Prostate gland (tissue), 2 donors: ENCODE data around the gene AGPAT4. TPM values are rescaled to one million over a fixed set of nuclear protein-coding genes. Genes with fewer than 3 reads are reported as not detected.
"Not testable (repeated sequence)": the region's sequence is repeated elsewhere in the genome, so short reads cannot be mapped to it uniquely, and the experiment has no call there.

ENCODE experiments used
- DNase-seq: peaks from one replicate; pipeline ENCODE4 v3.0.0-alpha.2; 2019; ENCODE audit warnings: low spot score
- H3K27ac ChIP-seq, 2 donors: fragments of 200-600 bp; sonication (generic); 2 replicates each; pipeline ENCODE4 v1.5.1; 2017 to 2019
- H3K27me3 ChIP-seq: fragments of 200-600 bp; sonication (generic); replicated peaks from 2 replicates; pipeline ENCODE4 v1.5.1; 2019; ENCODE audit not compliant: insufficient read depth
- H3K36me3 ChIP-seq, 2 donors: fragments of 200-600 bp; sonication (generic); 1 replicate in 1 of 2; 2 replicates in 1 of 2; pipeline versions ENCODE4 v1.5.1 to v1.8.1; 2017 to 2019
- H3K4me1 ChIP-seq: fragments of 200-600 bp; sonication (generic); replicated peaks from 2 replicates; pipeline ENCODE4 v1.5.1; 2019
- H3K4me3 ChIP-seq, 2 donors: fragments of 200-600 bp; sonication (generic); 2 replicates each; pipeline ENCODE4 v1.5.1; 2017 to 2019
- H3K9me3 ChIP-seq: fragments of 200-600 bp; sonication (generic); 2 replicates; pipeline ENCODE4 v1.5.1; 2017
- POLR2A ChIP-seq: fragments of 450-650 bp; IDR thresholded peaks from one replicate; pipeline ENCODE4 v1.6.1; 2016; ENCODE audit warnings: antibody characterized with exemption, mild to moderate bottlenecking
- POLR2AphosphoS5 ChIP-seq: sonication (generic); formaldehyde crosslinking; IDR thresholded peaks from one replicate; pipeline ENCODE4 v1.6.1; 2017; ENCODE audit warnings: antibody characterized with exemption
- WGBS: methylation state at CpG from one replicate; pipeline ENCODE4 v1.1.5; 2018; 5-methylcytosine and 5-hydroxymethylcytosine counted together
- intact Hi-C: fragments of 100-400 bp; cut with DNase I; formaldehyde crosslinking; loops from one replicate; pipeline ENCODE4 v1.14.2; 2022
- total RNA-seq, 2 donors: library from RNA; depleted of rRNA; stranded (reverse); fragments of >200 nt; gene quantifications; one replicate each; pipeline ENCODE4 v1.1.0, GENCODE V29; 2016
- TF ChIP-seq, protein P1 (sequence below), 4 experiments: fragments of 200-600 bp in 2 of 4; fragments of 450-650 bp in 2 of 4; sonication (generic) in 2 of 4; IDR thresholded peaks; 1 replicate in 3 of 4; 2 replicates in 1 of 4; pipeline ENCODE4 v1.5.1; 2016 to 2019; ENCODE audit warnings: antibody characterized with exemption in 4 of 4, mild to moderate bottlenecking in 2 of 4, moderate library complexity in 2 of 4

The AGPAT4 gene
- total RNA-seq, 2 donors from 2014 or later = 1.7 to 4.2 TPM

GRCh38 chr6:161313940-161314509, 40.2 kb upstream of the AGPAT4 start:
- intact Hi-C loops = no loop called here

DNA sequence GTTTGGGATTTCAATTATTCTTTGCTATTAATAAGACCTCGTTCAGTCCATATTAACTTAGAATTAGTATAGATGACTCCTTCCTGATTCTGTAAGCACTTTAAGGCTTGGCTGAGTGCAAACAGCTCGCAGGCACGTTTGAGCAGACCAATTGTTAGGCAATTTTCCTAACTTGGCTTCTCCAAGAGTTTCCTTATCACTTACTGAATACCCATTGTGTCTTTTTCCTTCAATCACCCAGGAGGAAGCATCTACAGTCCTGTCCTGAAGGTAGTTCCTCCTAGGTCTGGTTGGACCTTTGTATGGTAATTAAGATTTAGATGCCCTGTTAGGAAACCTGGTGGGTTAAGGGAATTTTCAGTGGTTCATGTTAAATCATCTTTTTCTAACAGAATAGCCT, 39.6 kb upstream of the AGPAT4 start:
- H3K36me3 ChIP-seq, H3K4me1 ChIP-seq, H3K4me3 ChIP-seq, H3K27ac ChIP-seq, DNase-seq, H3K9me3 ChIP-seq, H3K27me3 ChIP-seq, intact Hi-C loops: not testable (repeated sequence)
- WGBS = 42% methylated on average over 3 of the region's 3 CpGs

More at GRCh38 chr6:161313940-161314509, 40.2 kb upstream of the AGPAT4 start:
- Histone ChIP-seq H3K4me1 (no peaks in the 10 kb centered on the region), H3K27ac (no peak overlapping the region), H3K9me3 (no peaks in the 10 kb centered on the region), H3K27me3 (no peaks in the 10 kb centered on the region), H3K4me3 (no peak overlapping the region), H3K36me3 (no peaks in the 10 kb centered on the region)
- WGBS = 87% methylated on average over 6 of the region's 6 CpGs
- TF ChIP-seq POLR2A (no peak), POLR2AphosphoS5 (no peak)
- TF ChIP-seq, protein P1, sequence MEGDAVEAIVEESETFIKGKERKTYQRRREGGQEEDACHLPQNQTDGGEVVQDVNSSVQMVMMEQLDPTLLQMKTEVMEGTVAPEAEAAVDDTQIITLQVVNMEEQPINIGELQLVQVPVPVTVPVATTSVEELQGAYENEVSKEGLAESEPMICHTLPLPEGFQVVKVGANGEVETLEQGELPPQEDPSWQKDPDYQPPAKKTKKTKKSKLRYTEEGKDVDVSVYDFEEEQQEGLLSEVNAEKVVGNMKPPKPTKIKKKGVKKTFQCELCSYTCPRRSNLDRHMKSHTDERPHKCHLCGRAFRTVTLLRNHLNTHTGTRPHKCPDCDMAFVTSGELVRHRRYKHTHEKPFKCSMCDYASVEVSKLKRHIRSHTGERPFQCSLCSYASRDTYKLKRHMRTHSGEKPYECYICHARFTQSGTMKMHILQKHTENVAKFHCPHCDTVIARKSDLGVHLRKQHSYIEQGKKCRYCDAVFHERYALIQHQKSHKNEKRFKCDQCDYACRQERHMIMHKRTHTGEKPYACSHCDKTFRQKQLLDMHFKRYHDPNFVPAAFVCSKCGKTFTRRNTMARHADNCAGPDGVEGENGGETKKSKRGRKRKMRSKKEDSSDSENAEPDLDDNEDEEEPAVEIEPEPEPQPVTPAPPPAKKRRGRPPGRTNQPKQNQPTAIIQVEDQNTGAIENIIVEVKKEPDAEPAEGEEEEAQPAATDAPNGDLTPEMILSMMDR (IDR thresholded peaks at IDR 0.05) = no peak
- DNase-seq = no peak

DNA sequence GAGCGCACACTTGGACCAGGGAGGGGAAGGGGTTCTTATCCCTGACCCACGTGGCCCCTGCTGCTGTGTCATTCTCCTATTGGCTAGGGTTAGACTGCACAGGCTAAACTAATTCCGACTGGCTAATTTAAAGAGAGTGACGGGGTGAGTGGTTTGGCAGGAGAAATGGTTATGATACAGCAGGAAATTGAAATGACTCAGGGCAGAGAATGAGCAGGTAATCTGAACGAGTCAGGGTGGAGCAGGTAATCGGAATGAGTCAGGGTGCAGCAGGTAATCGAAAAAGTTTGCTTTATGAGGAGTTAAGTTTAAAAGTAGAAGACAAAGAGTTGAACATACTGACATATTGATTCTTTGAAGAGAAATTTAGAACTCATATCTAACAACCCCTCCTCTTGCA, 35.9 kb upstream of the AGPAT4 start:
- WGBS = 86% methylated on average over 7 of the region's 7 CpGs
- H3K27me3 ChIP-seq, H3K9me3 ChIP-seq, intact Hi-C loops, H3K27ac ChIP-seq, H3K4me3 ChIP-seq, DNase-seq, H3K4me1 ChIP-seq, H3K36me3 ChIP-seq: not testable (repeated sequence)

GRCh38 chr6:161308075-161308655, 34.3 kb upstream of the AGPAT4 start:
- TF ChIP-seq POLR2A = no peak
- TF ChIP-seq, protein P1 (IDR thresholded peaks at IDR 0.05) = no peak
- no peak for TF ChIP-seq POLR2AphosphoS5
- WGBS = 84% methylated on average over 10 of the region's 10 CpGs
- intact Hi-C loops = no loop called here
- Histone ChIP-seq H3K36me3 (no peaks in the 10 kb centered on the region), H3K4me3 (no peak overlapping the region), H3K9me3 (no peaks in the 10 kb centered on the region), H3K27me3 (no peaks in the 10 kb centered on the region), H3K4me1 (no peaks in the 10 kb centered on the region), H3K27ac (no peak overlapping the region)
- no peak for DNase-seq

- Histone ChIP-seq H3K4me3 (no peak overlapping the region), H3K27ac (no peak overlapping the region), H3K4me1 (no peaks in the 10 kb centered on the region), H3K9me3 (no peaks in the 10 kb centered on the region), H3K36me3 (no peaks in the 10 kb centered on the region), H3K27me3 (no peaks in the 10 kb centered on the region)
- no peak for DNase-seq
- intact Hi-C loops = no loop called here
- TF ChIP-seq POLR2AphosphoS5 (no peak), POLR2A (no peak)
- TF ChIP-seq, protein P1 (IDR thresholded peaks at IDR 0.05) = no peak
- 69% methylated on average over 4 of the region's 4 CpGs for WGBS
These were observed 32.0 kb upstream of the AGPAT4 start for GRCh38 chr6:161305860-161306259.

DNA sequence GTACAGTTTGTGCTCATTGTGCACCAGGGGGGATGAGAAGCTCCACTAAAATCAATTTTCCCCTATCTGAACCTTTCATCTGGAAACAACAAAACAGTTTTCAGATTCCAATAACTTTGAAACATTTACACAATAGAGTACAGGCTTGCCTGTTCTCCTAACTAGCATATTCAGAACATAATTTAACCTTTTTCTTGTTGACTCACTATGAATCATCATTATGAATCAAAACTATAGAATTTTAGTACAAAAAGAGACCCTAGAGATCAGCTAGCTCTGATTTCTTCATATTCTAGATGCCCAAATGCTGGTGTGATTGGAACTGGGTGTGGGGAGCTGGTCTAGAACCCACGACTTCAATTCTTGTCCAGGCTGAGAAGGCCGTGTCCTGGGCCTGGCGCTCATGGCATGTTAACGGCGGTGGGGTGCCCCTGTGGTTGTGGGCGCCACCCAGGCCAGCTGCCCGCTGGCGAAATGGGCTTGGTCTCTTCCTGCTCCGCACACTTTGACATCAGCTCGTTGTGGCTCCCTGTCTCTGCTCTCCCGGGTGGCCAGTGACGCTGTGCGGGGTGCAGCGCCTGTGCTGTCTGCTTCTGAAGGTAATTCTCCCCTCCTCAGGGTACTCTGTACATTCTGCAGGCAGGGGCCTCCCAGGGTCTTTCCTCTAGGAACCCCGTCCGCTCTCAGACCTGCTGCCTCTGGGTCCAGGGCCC, 29.9 kb upstream of the AGPAT4 start:
- Histone ChIP-seq H3K27me3 (no peaks in the 10 kb centered on the region), H3K4me3 (no peak overlapping the region), H3K9me3 (no peaks in the 10 kb centered on the region), H3K36me3 (no peaks in the 10 kb centered on the region), H3K4me1 (no peaks in the 10 kb centered on the region), H3K27ac (no peak overlapping the region)
- DNase-seq = no peak
- no peak for TF ChIP-seq POLR2AphosphoS5
- TF ChIP-seq POLR2A = no peak
- TF ChIP-seq, protein P1 (IDR thresholded peaks at IDR 0.05) = no peak
- intact Hi-C loops = no loop called here
- WGBS = 96% methylated on average over 15 of the region's 16 CpGs
